PC-3 (cell line): ENCODE results near the gene SFXN1.

Source experiments
- CTCF ChIP-seq: fragments of 300-600 bp; sonication (generic); conservative IDR thresholded peaks from 2 replicates; pipeline ENCODE4 v1.5.1; 2017; ENCODE audit warnings: antibody characterized with exemption, low read depth, mild to moderate bottlenecking, low read length
- EZH2 ChIP-seq: fragments of 300-600 bp; sonication (generic); IDR thresholded peaks from one replicate; pipeline ENCODE4 v1.6.1; 2017; ENCODE audit warnings: antibody characterized with exemption, mild to moderate bottlenecking, low read length; ENCODE audit not compliant: unreplicated experiment
- EZH2phosphoT487 ChIP-seq: fragments of 300-600 bp; sonication (generic); IDR thresholded peaks from 2 replicates; pipeline ENCODE4 v1.6.1; 2018; ENCODE audit warnings: mild to moderate bottlenecking, antibody characterized with exemption, low read length, borderline replicate concordance

GRCh38 chr5:175561085-175561484 lies 82.7 kb downstream of the SFXN1 start:
- TF ChIP-seq CTCF (no peak), EZH2 (no peak), EZH2phosphoT487 (no peak)
